Measurements from ENCODE around the gene TUFM.

The TUFM gene

DNA sequence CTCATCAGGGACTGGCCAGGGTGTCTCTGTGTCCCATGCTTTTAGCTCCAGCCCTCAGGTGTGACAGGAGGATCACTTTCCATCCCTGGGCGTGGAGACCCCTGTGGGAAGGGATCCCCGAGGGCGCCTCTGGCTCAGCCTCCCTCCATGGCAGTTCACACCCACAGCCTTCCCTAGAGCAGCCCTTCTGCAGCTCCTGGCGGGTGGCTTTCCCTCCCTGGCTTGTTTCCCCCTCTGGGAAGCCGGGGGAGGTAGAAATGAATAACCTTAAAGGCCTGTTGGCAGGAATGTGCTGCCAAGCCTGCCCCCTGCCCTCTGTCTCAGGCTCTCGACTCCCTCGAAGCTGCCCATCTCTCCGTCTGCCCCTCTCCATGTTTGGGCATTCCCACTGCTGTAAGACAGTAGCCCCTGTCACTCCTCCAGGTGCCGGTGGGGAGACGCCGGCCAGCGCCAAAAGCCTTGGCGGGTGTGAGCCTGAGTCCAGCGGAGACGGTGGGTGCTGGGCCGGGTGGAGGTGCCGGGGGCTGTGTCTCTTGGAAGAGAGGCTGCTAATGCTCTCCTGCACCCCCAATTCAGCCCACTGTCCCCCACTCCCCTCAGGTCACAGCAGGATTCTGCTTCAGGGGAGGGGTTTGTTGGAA, 30.0 kb upstream of the TUFM start:
- peaks cover 2 to 33% (median 18%) of the 10 kb centered on the region in 4 experiments for H3K4me1 ChIP-seq (ENCODE audit: control extremely low read depth in 1 of 4, control insufficient read depth in 4 of 4, insufficient read depth in 4 of 4, low read length in 3 of 4)
- ChIA-PET POLR2A (interaction anchor here (0.6 kb wide), 1 partner anchor 12 kb away, joined by 3 read pairs; no protein-coding TSS in a partner anchor), CTCF (interaction anchor here (0.9 to 2.5 kb wide), 8 partner anchors 8 to 71 kb away, joined by 3 to 9 read pairs (median 4); partner anchors contain the start of gene SH2B1)
- no peak overlapping the region for H3K4me3 ChIP-seq (ENCODE audit: control insufficient read depth in 1 of 7, extremely low read depth in 1 of 7, insufficient read depth in 4 of 7, low read depth in 2 of 7, low read length in 6 of 7)
- H3K27me3 ChIP-seq (replicated peaks in 2 of 5; ENCODE audit: control insufficient read depth in 4 of 5, insufficient read depth in 5 of 5, low read length in 4 of 5) = peaks cover 0 to 7% (median 0%) of the 10 kb centered on the region in 5 experiments
- DNase-seq = no peak
- H3K36me3 ChIP-seq (ENCODE audit: control insufficient read depth in 4 of 4, insufficient read depth in 4 of 4, low read length in 3 of 4) = peaks cover 4 to 34% (median 25%) of the 10 kb centered on the region in 4 experiments
- 96% methylated on average over 5 of the region's 17 CpGs for WGBS (ENCODE audit: insufficient coverage)
- H3K27ac ChIP-seq (ENCODE audit: insufficient read depth in 1 of 2, low read depth in 1 of 2, low read length in 2 of 2, poor library complexity in 1 of 2, severe bottlenecking in 2 of 2) = no peak overlapping the region
- H3K9me3 ChIP-seq (ENCODE audit: control extremely low read depth in 1 of 5, control insufficient read depth in 4 of 5, insufficient read depth in 2 of 5, low read depth in 1 of 5, low read length in 4 of 5) = no peaks in the 10 kb centered on the region

DNA sequence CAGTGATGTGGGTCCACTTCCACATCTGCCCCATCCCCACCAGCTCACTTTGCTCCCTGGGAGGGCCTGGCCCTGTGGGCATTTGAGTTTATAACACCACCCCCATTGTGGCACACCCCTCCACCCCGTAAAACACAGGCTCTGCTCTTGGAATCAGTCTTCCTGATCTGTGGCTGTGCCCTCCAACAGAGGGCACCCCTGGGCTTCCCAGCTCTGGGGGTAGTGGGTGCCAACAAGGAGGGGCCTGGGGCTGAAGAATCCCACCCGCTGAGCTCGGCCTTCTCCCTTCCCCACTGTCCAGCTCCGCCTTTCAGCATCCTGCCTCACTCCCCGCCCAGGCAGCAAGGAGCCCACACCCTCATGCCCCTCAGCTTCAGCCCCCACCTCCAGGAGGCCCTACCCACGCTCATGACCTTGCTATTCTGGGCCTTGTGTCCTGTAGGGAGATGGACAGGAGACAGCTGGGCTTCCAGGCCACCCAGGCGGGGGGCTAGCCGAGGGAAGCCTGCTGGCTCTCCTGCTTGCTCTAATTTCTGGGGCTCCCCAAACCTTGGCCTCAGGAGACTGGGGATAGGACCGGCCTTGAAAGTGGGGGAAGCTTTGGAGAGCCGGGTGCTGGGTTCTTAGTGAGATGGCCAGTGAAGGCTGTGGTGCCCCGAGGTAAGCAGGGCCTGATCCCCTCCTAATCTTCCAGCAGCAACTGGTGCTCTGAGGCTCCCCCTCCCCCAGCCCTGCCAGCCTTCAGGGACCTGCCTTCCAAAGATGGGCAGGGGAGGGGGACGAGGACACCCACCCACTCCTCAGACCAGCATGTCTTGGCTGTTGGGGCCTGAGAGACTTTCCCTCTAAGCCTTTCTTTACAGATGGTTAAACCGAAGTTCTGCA, 29.2 kb upstream of the TUFM start:
- CTCF ChIA-PET = interaction anchor here (0.9 to 3.1 kb wide), 10 partner anchors 9 to 72 kb away, joined by 3 to 24 read pairs (median 6); partner anchors contain the start of gene SH2B1
- Histone ChIP-seq H3K27ac (ENCODE audit: insufficient read depth in 1 of 2, low read depth in 1 of 2, low read length in 2 of 2, poor library complexity in 1 of 2, severe bottlenecking in 2 of 2) (no peak overlapping the region), H3K4me1 (ENCODE audit: control extremely low read depth in 1 of 4, control insufficient read depth in 4 of 4, insufficient read depth in 4 of 4, low read length in 3 of 4) (peaks cover 2 to 32% (median 14%) of the 10 kb centered on the region in 4 experiments), H3K4me3 (ENCODE audit: control insufficient read depth in 1 of 7, extremely low read depth in 1 of 7, insufficient read depth in 4 of 7, low read depth in 2 of 7, low read length in 6 of 7) (no peak overlapping the region), H3K36me3 (ENCODE audit: control insufficient read depth in 4 of 4, insufficient read depth in 4 of 4, low read length in 3 of 4) (peaks cover 4 to 39% (median 30%) of the 10 kb centered on the region in 4 experiments), H3K9me3 (ENCODE audit: control extremely low read depth in 1 of 5, control insufficient read depth in 4 of 5, insufficient read depth in 2 of 5, low read depth in 1 of 5, low read length in 4 of 5) (no peaks in the 10 kb centered on the region), H3K27me3 (replicated peaks in 2 of 5; ENCODE audit: control insufficient read depth in 4 of 5, insufficient read depth in 5 of 5, low read length in 4 of 5) (peaks cover 0 to under 1% (median 0%) of the 10 kb centered on the region in 5 experiments)
- POLR2A ChIA-PET = interaction anchor here (0.6 kb wide), 2 partner anchors 13 to 120 kb away, joined by 3 to 4 read pairs; no protein-coding TSS in a partner anchor
- DNase-seq = no peak
- WGBS (ENCODE audit: insufficient coverage) = 89% methylated on average over 10 of the region's 13 CpGs

DNA sequence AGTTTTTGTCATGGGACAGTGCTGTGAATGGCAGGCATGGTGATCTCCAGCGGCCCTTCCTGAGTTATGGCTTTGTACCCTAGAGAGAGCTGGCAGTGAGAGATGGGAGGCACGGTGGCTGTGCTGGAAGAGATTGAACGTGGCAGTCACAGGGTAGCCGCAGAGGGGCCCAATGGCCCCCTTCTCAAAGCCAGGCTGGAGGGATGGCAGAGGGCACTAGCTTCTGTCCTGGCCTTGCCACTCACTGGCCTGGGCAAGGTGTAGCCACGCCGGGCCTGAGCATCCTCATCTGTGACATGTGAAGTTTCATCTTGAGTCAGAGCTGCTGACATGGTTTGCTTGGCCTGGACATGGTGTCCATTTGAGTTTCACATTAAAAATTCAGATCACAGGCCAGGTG, 28.3 kb upstream of the TUFM start:
- H3K9me3 ChIP-seq (ENCODE audit: control extremely low read depth in 1 of 5, control insufficient read depth in 4 of 5, insufficient read depth in 2 of 5, low read depth in 1 of 5, low read length in 4 of 5) = no peaks in the 10 kb centered on the region
- CTCF ChIA-PET = interaction anchor here (0.8 to 3.1 kb wide), 7 partner anchors 10 to 73 kb away, joined by 4 to 24 read pairs (median 7); partner anchors contain the start of gene SH2B1
- H3K27ac ChIP-seq (ENCODE audit: insufficient read depth in 1 of 2, low read depth in 1 of 2, low read length in 2 of 2, poor library complexity in 1 of 2, severe bottlenecking in 2 of 2) = no peak overlapping the region
- peaks cover 4 to 49% (median 39%) of the 10 kb centered on the region in 4 experiments for H3K36me3 ChIP-seq (ENCODE audit: control insufficient read depth in 4 of 4, insufficient read depth in 4 of 4, low read length in 3 of 4)
- 95% methylated on average over 5 of the region's 6 CpGs for WGBS (ENCODE audit: insufficient coverage)
- no peaks in the 10 kb centered on the region for H3K27me3 ChIP-seq (replicated peaks in 2 of 5; ENCODE audit: control insufficient read depth in 4 of 5, insufficient read depth in 5 of 5, low read length in 4 of 5)
- H3K4me3 ChIP-seq (ENCODE audit: control insufficient read depth in 1 of 7, extremely low read depth in 1 of 7, insufficient read depth in 4 of 7, low read depth in 2 of 7, low read length in 6 of 7) = no peak overlapping the region
- POLR2A ChIA-PET = interaction anchor here (0.6 kb wide), 1 partner anchor 121 kb away, joined by 4 read pairs; no protein-coding TSS in a partner anchor
- DNase-seq = no peak
- H3K4me1 ChIP-seq (ENCODE audit: control extremely low read depth in 1 of 4, control insufficient read depth in 4 of 4, insufficient read depth in 4 of 4, low read length in 3 of 4) = peaks cover 2 to 24% (median 6%) of the 10 kb centered on the region in 4 experiments

DNA sequence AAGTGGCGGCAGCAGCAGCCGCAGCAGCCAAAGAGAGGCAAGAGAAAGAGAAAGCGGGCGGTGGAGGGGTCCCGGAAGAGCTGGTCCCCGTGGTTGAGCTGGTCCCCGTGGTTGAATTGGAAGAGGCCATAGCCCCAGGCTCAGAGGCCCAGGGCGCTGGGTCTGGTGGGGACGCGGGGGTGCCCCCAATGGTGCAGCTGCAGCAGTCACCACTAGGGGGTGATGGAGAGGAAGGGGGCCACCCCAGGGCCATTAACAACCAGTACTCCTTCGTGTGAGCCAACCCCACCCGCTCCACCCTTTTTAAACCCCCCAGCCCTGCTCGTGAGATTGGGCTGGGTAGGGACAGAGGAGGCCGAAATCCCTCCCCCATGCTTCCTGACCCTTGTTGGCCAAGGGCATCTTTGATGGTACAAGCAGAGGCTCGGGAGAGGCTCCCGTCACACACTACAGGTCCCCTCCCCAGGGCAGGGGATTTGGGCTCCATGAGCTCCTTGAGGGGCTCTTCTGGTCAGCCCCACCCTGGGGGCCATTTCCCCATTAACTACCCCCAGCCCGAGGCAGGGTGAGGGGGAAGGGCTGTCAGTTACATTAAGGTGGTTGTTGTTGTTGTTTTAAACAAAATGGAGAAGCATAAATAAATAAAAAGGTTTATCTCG, 27.5 kb upstream of the TUFM start:
- Histone ChIP-seq H3K27ac (ENCODE audit: insufficient read depth in 1 of 2, low read depth in 1 of 2, low read length in 2 of 2, poor library complexity in 1 of 2, severe bottlenecking in 2 of 2) (no peak overlapping the region), H3K36me3 (ENCODE audit: control insufficient read depth in 4 of 4, insufficient read depth in 4 of 4, low read length in 3 of 4) (peaks cover 8 to 56% (median 45%) of the 10 kb centered on the region in 4 experiments), H3K4me3 (ENCODE audit: control insufficient read depth in 1 of 7, extremely low read depth in 1 of 7, insufficient read depth in 4 of 7, low read depth in 2 of 7, low read length in 6 of 7) (no peak overlapping the region), H3K27me3 (replicated peaks in 2 of 5; ENCODE audit: control insufficient read depth in 4 of 5, insufficient read depth in 5 of 5, low read length in 4 of 5) (no peaks in the 10 kb centered on the region), H3K9me3 (ENCODE audit: control extremely low read depth in 1 of 5, control insufficient read depth in 4 of 5, insufficient read depth in 2 of 5, low read depth in 1 of 5, low read length in 4 of 5) (no peaks in the 10 kb centered on the region), H3K4me1 (ENCODE audit: control extremely low read depth in 1 of 4, control insufficient read depth in 4 of 4, insufficient read depth in 4 of 4, low read length in 3 of 4) (peaks cover 0 to 18% (median under 1%) of the 10 kb centered on the region in 4 experiments)
- 87% methylated on average over 15 of the region's 18 CpGs for WGBS (ENCODE audit: insufficient coverage)
- peak; percentile 44 to 70 (median 61) for DNase-seq
- ChIA-PET POLR2A (no interaction called here), CTCF (interaction anchor here (0.8 to 3.1 kb wide), 12 partner anchors 8 to 74 kb away, joined by 3 to 24 read pairs (median 4); partner anchors contain the start of gene SH2B1)

DNA sequence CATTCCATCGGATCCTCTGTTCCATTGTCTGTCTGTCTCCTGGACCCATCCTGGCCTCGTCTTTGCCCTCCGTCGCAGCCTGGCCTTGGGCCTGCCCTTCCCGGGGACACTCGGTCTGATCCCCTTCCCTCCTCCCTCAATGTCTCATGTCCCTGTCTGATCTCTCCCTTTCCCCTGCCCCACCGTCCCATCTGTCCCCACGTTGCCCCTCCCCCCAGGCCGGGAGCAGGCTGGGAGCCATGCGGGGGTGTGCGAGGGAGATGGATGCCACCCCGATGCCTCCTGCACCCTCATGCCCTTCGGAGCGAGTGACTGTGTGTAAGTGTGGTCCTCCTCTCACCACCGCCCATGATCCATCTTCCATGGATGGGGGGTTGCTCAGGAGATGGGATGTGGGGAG, 26.8 kb upstream of the TUFM start:
- H3K36me3 ChIP-seq (ENCODE audit: control insufficient read depth in 4 of 4, insufficient read depth in 4 of 4, low read length in 3 of 4) = peaks cover 9 to 58% (median 46%) of the 10 kb centered on the region in 4 experiments
- H3K4me1 ChIP-seq (ENCODE audit: control extremely low read depth in 1 of 4, control insufficient read depth in 4 of 4, insufficient read depth in 4 of 4, low read length in 3 of 4) = peaks cover 0 to 13% (median 0%) of the 10 kb centered on the region in 4 experiments
- WGBS (ENCODE audit: insufficient coverage) = 97% methylated on average over 8 of the region's 15 CpGs

DNA sequence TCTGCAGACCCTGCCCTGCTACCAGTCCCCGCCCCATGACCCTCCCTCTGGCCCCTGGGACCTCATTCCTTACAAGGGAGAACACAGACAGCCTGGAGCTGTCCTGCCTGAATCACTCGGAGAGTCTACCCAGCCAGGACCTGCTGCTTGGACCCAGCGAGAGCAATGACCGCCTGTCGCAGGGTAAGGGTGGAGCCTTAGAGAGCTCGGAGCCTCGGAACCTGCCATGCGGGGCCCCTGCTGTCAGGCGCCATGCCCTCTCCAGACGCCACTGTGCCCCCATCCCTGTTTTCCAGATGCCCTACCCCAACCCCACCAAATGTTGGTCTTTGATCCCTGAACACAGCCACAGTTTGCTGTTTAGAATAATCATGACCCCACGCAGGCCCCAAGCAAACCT, 23.1 kb upstream of the TUFM start:
- ChIA-PET POLR2A (no interaction called here), CTCF (interaction anchor here (1.8 kb wide), 1 partner anchor 31 kb away, joined by 5 read pairs; no protein-coding TSS in a partner anchor)
- H3K36me3 ChIP-seq (ENCODE audit: control insufficient read depth in 4 of 4, insufficient read depth in 4 of 4, low read length in 3 of 4) = peaks cover 12 to 66% (median 54%) of the 10 kb centered on the region in 4 experiments
- H3K27me3 ChIP-seq (replicated peaks in 2 of 5; ENCODE audit: control insufficient read depth in 4 of 5, insufficient read depth in 5 of 5, low read length in 4 of 5) = no peaks in the 10 kb centered on the region
- H3K9me3 ChIP-seq (ENCODE audit: control extremely low read depth in 1 of 5, control insufficient read depth in 4 of 5, insufficient read depth in 2 of 5, low read depth in 1 of 5, low read length in 4 of 5) = no peaks in the 10 kb centered on the region
- no peak overlapping the region for H3K27ac ChIP-seq (ENCODE audit: insufficient read depth in 1 of 2, low read depth in 1 of 2, low read length in 2 of 2, poor library complexity in 1 of 2, severe bottlenecking in 2 of 2)
- WGBS (ENCODE audit: insufficient coverage) = 98% methylated on average over 9 of the region's 11 CpGs
- DNase-seq = no peak
- peaks cover 0 to 14% (median 12%) of the 10 kb centered on the region in 4 experiments for H3K4me1 ChIP-seq (ENCODE audit: control extremely low read depth in 1 of 4, control insufficient read depth in 4 of 4, insufficient read depth in 4 of 4, low read length in 3 of 4)
- no peak overlapping the region for H3K4me3 ChIP-seq (ENCODE audit: control insufficient read depth in 1 of 7, extremely low read depth in 1 of 7, insufficient read depth in 4 of 7, low read depth in 2 of 7, low read length in 6 of 7)

More for the DNA sequence above, 26.8 kb upstream of the TUFM start:
- H3K9me3 ChIP-seq (ENCODE audit: control extremely low read depth in 1 of 5, control insufficient read depth in 4 of 5, insufficient read depth in 2 of 5, low read depth in 1 of 5, low read length in 4 of 5) = no peaks in the 10 kb centered on the region
- CTCF ChIA-PET = interaction anchor here (0.8 to 3.1 kb wide), 8 partner anchors 8 to 74 kb away, joined by 3 to 24 read pairs (median 4); partner anchors contain the start of gene SH2B1
- POLR2A ChIA-PET = no interaction called here
- H3K27ac ChIP-seq (ENCODE audit: insufficient read depth in 1 of 2, low read depth in 1 of 2, low read length in 2 of 2, poor library complexity in 1 of 2, severe bottlenecking in 2 of 2) = no peak overlapping the region
- H3K4me3 ChIP-seq (ENCODE audit: control insufficient read depth in 1 of 7, extremely low read depth in 1 of 7, insufficient read depth in 4 of 7, low read depth in 2 of 7, low read length in 6 of 7) = no peak overlapping the region
- DNase-seq = no peak
- no peaks in the 10 kb centered on the region for H3K27me3 ChIP-seq (replicated peaks in 2 of 5; ENCODE audit: control insufficient read depth in 4 of 5, insufficient read depth in 5 of 5, low read length in 4 of 5)

Measured in common myeloid progenitor, CD34-positive (primary cell).